NCI-H2029 treated with DMSO at 0.1 percent for 48 hours (cell line): Measurements from ENCODE around the gene JAK2.

Experiments
- DNase-seq: peaks from one replicate; lab custom pipeline; 2025; lab: John Stamatoyannopoulos, UW

JAK2 gene

DNA sequence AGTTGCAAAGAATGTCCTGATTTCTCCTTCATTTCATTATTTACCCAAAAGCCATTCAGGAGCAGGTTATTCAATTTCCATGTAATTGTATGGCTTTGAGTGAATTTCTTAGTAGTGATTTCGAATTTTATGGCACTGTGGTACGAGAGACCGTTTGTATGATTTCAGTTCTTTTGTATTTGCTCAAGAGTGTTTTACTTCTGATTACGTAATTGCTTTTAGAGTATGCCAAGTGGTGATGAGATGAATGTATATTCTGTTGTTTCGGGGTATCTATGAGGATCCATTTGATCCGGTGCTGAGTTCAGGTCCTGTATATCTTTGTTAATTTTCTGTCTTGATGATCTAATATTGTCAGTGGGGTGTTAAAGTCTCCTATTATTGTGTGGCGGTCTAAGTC is 159.1 kb downstream of the JAK2 start:
- DNase-seq = no peak

DNA sequence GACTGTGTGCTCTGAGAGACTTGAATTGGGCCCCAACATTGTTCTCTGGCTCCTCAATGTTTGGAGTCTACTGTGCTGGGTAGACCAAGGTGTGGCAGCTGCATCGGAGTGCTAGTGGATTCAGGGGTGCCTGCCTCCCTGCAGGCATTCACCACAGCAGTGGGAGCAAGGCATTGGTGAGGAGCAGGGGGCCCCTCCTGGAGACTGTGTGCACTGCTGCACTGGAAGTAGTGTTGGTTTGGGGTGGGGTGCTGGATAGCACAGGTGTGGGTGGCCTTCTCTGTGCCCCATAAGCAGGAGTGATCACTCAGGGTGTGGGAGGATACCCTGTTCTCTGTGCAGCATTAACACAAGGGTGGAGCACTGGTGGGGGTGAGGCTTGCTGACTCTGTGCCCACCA is 161.2 kb downstream of the JAK2 start:
- no peak for DNase-seq
